K562 (cell line): Measurements from ENCODE around the gene CHD5. TPM values are rescaled to one million over a fixed set of nuclear protein-coding genes. Genes with fewer than 3 reads are reported as not detected.

Experiments used
- ATF4 ChIP-seq: fragments of 450-650 bp; formaldehyde crosslinking; IDR thresholded peaks from 2 replicates; pipeline ENCODE4 v1.4.0; 2022; ENCODE audit warnings: mild to moderate bottlenecking, moderate library complexity
- CXXC5 ChIP-seq: fragments of 250-450 bp; sonication (Bioruptor Pico); IDR thresholded peaks from 2 replicates; pipeline ENCODE4 v1.8.0; 2022; ENCODE audit warnings: inconsistent platforms, mild to moderate bottlenecking, moderate library complexity
- EHMT2 ChIP-seq: fragments of 450-650 bp; IDR thresholded peaks from 2 replicates; pipeline ENCODE4 v1.6.1; 2018; ENCODE audit warnings: antibody characterized with exemption
- FOXJ3 ChIP-seq: sonication (generic); formaldehyde crosslinking; IDR thresholded peaks from 2 replicates; pipeline ENCODE4 v1.4.0; 2020; ENCODE audit warnings: mild to moderate bottlenecking, missing genetic modification reagents
- HINFP ChIP-seq: fragments of 450-650 bp; conservative IDR thresholded peaks from 2 replicates; pipeline ENCODE4 v1.6.1; 2016; ENCODE audit warnings: missing genetic modification characterization, low read depth, mild to moderate bottlenecking, control low read depth, missing compliant biosample characterization
- NFE2 ChIP-seq: IDR thresholded peaks from 2 replicates; pipeline ENCODE4 v1.6.1; 2014; ENCODE audit warnings: antibody characterized with exemption, low read depth
- PBX2 ChIP-seq, 2 experiments: IDR thresholded peaks in 1 of 2; conservative IDR thresholded peaks in 1 of 2; 2 replicates each; pipeline ENCODE4 v1.6.1; 2016; ENCODE audit warnings: low read depth in 2 of 2, mild to moderate bottlenecking in 1 of 2, missing compliant biosample characterization in 1 of 2, missing genetic modification characterization in 1 of 2, moderate library complexity in 1 of 2
- RCOR1 ChIP-seq, 2 experiments: IDR thresholded peaks; 2 replicates each; pipeline ENCODE4 v1.6.1; 2012; ENCODE audit warnings: low read depth in 2 of 2, low read length in 2 of 2, borderline replicate concordance in 1 of 2, improper control_type of control experiment in 1 of 2
- REST ChIP-seq, 2 experiments: fragments of 450-650 bp; formaldehyde crosslinking in 1 of 2; IDR thresholded peaks; 2 replicates each; pipeline versions ENCODE4 v1.4.0 to v1.6.1; 2014 to 2020; ENCODE audit warnings: mild to moderate bottlenecking in 2 of 2, borderline replicate concordance in 1 of 2, low read depth in 1 of 2
- TOE1 ChIP-seq, 2 experiments: fragments of 450-650 bp in 1 of 2; sonication (generic) in 1 of 2; formaldehyde crosslinking in 1 of 2; IDR thresholded peaks; 2 replicates each; pipeline versions ENCODE4 v1.7.1 to v1.8.0; 2016 to 2022; ENCODE audit warnings: borderline replicate concordance in 2 of 2, mild to moderate bottlenecking in 2 of 2, antibody characterized with exemption in 1 of 2, inconsistent platforms in 1 of 2, low read depth in 1 of 2, missing genetic modification reagents in 1 of 2, moderate library complexity in 1 of 2
- polyA plus RNA-seq, 8 experiments: library from polyadenylated mRNA; depleted of rRNA in 4 of 8; stranded (reverse) in 5 of 8; unstranded in 3 of 8; fragments of >200 nt; fragmentation: Nextera tagmentation in 2 of 8; fragmentation: Illumina TruSeq in 1 of 8; extraction: Ambion mirVana in 2 of 8; extraction: Trizol in 1 of 8; gene quantifications; 2 replicates each; pipeline versions ENCODE4 v1.2.1 to v1.2.3, GENCODE V29; 2011 to 2014; ENCODE audit warnings: inconsistent platforms in 1 of 8, missing spikeins in 1 of 8
- total RNA-seq, 7 experiments: library from RNA; depleted of rRNA in 6 of 7; stranded (reverse); fragments of >200 nt in 6 of 7; fragmentation: Illumina TruSeq in 2 of 7; extraction: Trizol in 2 of 7; gene quantifications; 2 replicates each; pipeline versions ENCODE4 v1.2.1 to v1.2.3, GENCODE V29; 2011 to 2021; ENCODE audit warnings: low replicate concordance in 1 of 7

Gene CHD5
- total and polyA plus RNA-seq, 9 of the 15 experiments (the other 6 are each of a cell fraction or from before 2014, with no cell fraction given), result 0.03 to 0.52 (median 0.11) TPM; not detected in 2

- TF ChIP-seq HINFP (no peak), CXXC5 (CRISPR knock-in tag) (peak; percentile 76), FOXJ3 (CRISPR knock-in tag) (0 out of 2 replicates have a peak, but pooled peaks have one; percentile 32), PBX2 (CRISPR knock-in tag; IDR thresholded peaks at IDR 0.05; ENCODE audit: low read depth) (no peak), PBX2 (tag; conservative IDR thresholded peaks at IDR 0.05; ENCODE audit: low read depth) (peak; percentile 86), EHMT2 (peak; percentile 99), RCOR1 (IDR thresholded peaks at IDR 0.05; ENCODE audit: borderline replicate concordance in 1 of 2, low read depth in 2 of 2, low read length in 2 of 2) (peak in 1 of 2 experiments; percentile 81; a peak in 2 of 4 replicates), REST (IDR thresholded peaks at IDR 0.05; ENCODE audit: borderline replicate concordance) (peak; percentile 100), REST (CRISPR knock-in tag; IDR thresholded peaks at IDR 0.05; ENCODE audit: low read depth) (peak; percentile 98), TOE1 (IDR thresholded peaks at IDR 0.05; ENCODE audit: borderline replicate concordance) (no peak), TOE1 (CRISPR knock-in tag; IDR thresholded peaks at IDR 0.05; ENCODE audit: borderline replicate concordance, low read depth) (no peak), NFE2 (no peak), ATF4 (CRISPR knock-in tag) (no peak)
Measured at GRCh38 chr1:6052543-6053205, 127.4 kb downstream of the CHD5 start (continued).
